AG08396 (cell line): ENCODE measurements around the gene SPPL3.
"Not testable (repeated sequence)": the region's sequence is repeated elsewhere in the genome, so short reads cannot be mapped to it uniquely, and the experiment has no call there.

Source experiments
- DNase-seq: peaks from one replicate; pipeline ENCODE4 v3.0.0; 2012; ENCODE audit warnings: low spot score, mixed read lengths

Gene SPPL3, protein sequence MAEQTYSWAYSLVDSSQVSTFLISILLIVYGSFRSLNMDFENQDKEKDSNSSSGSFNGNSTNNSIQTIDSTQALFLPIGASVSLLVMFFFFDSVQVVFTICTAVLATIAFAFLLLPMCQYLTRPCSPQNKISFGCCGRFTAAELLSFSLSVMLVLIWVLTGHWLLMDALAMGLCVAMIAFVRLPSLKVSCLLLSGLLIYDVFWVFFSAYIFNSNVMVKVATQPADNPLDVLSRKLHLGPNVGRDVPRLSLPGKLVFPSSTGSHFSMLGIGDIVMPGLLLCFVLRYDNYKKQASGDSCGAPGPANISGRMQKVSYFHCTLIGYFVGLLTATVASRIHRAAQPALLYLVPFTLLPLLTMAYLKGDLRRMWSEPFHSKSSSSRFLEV

DNA sequence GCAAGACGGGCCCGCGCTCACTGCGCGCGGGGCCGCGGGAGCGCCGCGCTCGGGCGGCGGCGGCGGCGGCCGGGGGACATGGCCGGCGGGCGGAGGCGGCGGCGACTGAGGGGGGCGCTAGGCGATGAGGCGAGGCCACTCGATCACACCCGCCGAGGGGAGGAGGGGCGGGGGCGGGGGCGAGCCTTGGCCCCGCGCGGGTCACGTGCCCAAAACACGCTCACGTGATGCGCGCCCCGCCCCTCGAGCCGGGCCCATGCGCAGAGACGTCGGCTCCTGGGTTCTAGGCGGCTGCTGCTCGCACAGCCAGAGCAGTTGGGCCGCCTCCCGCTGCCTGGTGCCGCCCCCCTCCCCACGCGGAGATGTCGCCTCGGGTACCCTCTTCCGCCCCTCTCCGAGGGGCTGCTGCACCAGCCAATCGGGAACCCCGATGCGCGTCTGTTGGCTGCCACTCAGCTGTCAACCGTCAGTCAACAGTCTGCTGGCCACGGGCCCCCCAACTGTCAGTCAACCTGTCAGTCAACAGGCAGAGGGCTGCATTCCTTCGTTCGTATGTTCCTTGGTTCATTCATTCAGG is at the start of gene SPPL3:
TSS of gene SPPL3 (minus strand) at position 162 of the 577 bp plus-strand sequence. CDS start 491 bp downstream, outside the sequence.
- peak; percentile 96 for DNase-seq

GRCh38 chr12:120950807-120951206 is 46.6 kb upstream of the SPPL3 start:
- no peak for DNase-seq

DNA sequence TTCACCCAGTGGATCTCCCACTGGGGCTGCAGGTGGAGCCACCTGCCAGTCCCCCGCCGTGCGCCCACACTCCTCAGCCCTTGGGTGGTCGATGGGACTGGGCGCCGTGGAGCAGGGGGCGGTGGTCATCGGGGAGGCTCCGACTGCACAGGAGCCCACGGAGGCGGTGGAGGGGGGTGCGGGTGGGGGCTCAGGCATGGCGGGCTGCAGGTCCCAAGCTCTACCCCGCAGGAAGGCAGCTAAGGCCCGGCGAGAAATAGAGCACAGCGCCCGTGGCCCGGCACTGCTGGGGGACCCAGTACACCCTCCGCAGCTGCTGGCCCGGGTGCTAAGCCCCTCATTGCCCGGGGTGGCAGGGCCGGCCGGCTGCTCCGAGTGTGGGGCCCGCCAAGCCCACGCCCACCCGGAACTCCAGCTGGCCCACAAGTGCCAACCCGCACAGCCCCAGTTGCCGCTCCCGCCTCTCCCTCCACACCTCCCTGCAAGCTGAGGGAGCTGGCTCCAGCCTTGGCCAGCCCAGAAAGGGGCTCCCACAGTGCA is 46.2 kb upstream of the SPPL3 start:
- DNase-seq, result not testable (repeated sequence)

GRCh38 chr12:120945516-120945915 is 41.4 kb upstream of the SPPL3 start:
- not testable (repeated sequence) for DNase-seq

- peak; percentile 77 for DNase-seq
Observed at GRCh38 chr12:120944645-120945217, 40.6 kb upstream of the SPPL3 start.

- DNase-seq, result no peak
Observed at GRCh38 chr12:120943482-120943881, 39.3 kb upstream of the SPPL3 start.

DNA sequence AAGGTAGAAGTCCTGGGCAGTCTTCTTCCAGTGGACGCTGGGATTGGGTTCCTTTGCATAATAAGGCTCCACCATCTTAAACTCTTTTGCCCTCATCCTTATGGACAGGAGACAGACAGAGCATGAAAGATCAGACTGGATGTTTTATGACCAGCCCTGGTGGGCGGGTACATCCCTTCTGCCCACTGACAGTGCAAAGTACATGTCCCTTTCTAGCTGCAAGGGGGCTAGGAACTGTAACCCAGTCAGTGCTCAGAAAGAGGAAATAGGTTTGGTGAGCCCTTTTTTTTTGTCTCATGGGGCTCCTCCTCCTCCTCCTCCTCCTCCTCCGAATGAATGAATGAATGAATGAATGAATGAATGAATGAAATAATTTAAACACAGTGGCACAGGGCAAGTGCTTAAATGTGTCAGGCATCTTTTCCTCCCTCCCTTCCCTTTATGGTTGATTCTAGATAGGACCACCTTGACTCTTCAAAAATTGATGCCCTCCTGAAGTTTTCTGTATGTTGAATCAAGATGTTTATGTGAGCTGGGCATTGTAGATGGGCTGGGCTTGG is 37.8 kb upstream of the SPPL3 start:
- no peak for DNase-seq

DNA sequence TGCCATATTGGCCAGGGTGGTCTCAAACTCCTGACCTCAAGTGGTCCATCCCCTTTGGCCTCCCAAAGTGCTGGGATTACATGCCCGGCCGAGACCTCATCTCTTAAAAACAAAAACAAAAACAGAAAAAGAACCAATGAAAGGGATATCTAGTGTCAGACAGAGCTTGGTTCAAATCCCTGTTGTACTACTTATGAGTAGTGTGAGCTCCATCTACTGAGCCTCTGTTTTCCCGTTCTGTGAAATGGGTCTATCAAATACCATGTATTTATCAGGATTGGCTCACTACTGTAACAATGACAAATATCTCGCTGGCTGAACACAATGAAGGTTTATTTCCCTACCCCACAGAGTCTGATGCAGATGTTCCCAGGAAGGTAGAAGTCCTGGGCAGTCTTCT is 37.3 kb upstream of the SPPL3 start:
- no peak for DNase-seq

- no peak for DNase-seq
Observed at GRCh38 chr12:120940799-120941198, 36.6 kb upstream of the SPPL3 start.

DNA sequence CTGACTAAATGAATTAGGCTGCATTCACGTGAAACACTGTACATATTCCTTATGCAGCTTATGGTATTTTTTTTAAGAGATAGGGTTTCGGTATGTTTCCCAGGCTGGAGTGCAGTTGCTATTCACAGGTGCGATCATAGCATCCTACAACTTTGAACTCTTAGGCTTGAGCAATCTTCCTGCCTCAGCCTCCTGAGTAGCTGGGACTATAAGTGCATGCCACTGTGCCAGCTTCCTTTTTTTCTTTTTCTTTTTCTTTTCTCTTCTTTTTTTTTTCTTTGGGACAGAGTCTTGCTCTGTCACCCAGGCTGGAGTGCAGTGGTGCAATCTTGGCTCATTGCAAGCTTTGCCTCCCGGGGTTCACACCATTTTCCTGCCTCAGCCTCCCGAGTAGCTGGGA is 35.8 kb upstream of the SPPL3 start:
- DNase-seq, result no peak

GRCh38 chr12:120939523-120939922 is 35.4 kb upstream of the SPPL3 start:
- no peak for DNase-seq

DNA sequence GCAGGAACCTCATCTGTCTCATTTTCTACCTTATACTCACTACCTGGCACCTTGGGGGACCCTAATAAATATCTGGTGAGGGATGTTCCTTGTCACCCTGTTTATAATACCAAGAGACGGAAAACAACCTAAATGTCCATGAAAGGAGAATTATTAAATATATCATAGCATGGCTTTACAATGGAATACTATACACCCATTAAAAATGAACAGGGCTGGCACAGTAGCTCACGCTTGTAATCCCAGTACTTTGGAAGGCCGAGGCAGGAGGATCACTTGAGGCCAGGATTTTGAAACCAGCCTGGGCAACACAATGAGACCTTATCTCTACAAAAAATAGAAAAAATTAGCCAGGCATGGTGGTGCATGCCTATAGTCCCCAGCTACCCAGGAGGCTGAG is 34.3 kb upstream of the SPPL3 start:
- DNase-seq, result no peak

- DNase-seq, result no peak
Observed at GRCh38 chr12:120936197-120936596, 32.0 kb upstream of the SPPL3 start.

DNA sequence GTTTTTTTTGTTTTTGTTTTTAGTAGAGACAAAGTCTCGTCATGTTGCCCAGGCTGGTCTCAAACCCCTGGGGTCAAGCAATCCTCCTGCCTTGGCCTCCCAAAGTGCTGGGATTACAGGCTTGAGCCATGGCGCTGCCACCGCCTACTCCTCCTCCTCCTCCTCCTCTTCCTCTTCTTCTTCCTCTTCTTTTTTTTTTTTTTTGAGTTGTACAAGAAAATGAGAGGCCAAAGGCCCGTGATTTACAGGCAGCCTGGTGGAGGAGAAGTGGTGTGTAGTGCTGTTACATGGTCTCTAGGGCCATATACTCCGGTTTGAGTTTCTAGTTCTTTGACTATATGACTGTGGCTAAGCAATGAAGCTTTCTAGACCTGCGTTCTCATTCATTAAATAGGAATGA is 29.6 kb upstream of the SPPL3 start:
- DNase-seq, result no peak

DNA sequence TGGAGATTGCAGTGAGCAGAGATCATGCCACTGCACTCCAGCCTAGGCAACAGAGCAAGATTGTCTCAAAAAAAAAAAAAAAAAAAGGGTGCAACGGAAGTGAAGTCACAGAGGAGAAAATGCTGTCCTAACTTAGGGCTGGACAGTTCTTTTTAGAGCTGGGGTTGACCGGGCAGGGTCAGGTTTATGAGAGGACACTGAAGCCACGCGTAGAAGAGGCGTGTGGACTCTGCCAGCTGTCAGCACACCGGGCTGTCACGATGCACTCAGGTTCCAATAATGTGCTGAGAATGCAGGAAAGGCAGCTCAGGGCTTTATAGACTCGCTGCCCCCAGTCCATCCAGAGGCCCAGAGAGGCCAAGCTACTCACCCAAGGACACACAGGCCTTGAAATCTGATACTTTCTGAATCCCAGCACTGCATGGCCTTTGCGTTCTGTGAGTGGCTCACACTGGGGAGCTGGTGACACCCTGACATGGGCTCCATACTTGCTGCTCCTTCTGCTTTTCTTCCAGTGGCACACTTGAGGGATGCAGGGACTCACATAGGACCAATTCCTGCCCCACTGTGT is 28.9 kb upstream of the SPPL3 start:
- no peak for DNase-seq

DNA sequence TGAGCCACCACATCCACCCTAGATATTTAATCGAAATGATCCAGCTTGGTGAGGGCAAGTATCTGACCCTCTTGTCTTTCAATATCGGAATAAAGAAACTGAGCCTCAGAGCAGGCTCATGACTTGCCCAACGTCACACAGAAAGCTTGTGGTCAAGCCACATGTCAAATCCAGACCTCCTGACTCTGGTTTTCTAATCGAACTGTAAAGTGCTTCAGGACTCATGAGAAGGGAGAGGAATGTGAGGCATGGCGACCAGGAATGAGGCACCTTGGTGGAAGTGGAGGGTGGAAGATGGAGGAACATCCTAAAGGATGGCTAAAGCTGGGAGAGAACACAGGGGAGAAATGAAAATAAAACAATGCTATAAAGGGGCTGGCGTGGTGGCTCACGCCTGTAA is 27.9 kb upstream of the SPPL3 start:
- no peak for DNase-seq

GRCh38 chr12:120930032-120930431 is 25.9 kb upstream of the SPPL3 start:
- no peak for DNase-seq

DNA sequence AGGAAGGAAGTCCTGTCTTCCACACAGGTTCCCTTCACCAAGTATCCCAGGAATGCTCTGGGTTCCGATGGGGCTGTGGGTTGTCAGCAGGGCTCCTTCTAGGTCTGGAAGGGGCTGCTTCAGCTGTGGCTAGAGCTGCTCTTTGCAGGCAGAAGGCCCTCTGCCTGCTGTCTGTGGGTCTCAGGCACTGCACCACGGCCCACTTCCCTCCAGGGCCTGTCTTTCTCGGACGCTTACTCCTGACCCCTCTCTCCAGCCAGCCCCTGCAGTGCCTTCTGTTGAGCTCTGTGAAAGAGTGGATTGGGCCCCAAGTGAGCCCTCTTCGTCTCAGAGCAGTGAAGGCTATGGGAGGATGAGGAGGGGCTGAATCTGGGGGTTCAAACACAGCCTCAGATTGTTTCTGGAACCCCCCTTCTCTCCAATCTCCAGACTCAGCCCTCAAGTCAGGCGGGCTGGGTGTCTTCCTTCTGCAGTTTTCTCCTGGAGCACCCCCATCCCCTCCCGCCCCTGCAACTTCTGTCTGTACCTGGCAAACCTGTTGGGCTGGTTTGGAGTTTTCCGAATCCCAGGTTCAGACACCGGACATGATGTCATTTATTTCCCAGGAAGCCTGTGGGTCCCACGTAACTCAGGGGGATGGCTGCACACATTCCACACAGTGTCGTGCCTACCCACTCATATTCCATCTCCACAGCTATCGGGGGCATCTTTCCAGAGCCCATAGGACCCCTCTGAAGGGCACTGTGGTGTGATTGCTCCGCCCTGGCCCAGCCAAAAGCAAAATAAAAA is 24.9 kb upstream of the SPPL3 start:
- DNase-seq, result no peak

GRCh38 chr12:120925740-120926563 is 21.8 kb upstream of the SPPL3 start:
- DNase-seq, result no peak

- no peak for DNase-seq
Observed at GRCh38 chr12:120922279-120922678, 18.1 kb upstream of the SPPL3 start.

DNA sequence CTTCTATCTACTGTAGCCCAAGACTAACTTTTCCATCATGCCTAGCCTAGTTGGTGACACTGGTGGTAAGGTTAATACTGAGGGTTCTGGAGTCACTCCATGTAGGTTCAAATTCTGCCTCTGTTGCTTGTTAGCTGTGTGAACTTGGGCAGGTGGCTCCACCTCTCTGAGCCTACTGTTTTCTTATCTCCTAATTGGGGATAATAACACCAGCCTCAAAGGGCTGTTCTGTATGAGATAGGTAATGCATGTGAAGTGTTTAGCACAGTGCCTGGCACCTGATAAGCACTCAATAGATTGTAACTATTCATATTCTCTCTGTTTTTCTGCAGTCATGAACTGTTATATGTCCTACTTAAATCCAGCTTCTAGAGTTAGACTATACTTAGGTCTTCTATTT is 17.5 kb upstream of the SPPL3 start:
- DNase-seq, result no peak
